ENCODE results near the gene LPAR3.

GRCh38 chr1:84918726-84919336, 25.8 kb upstream of the LPAR3 start:
- TF ChIP-seq CTCF (conservative IDR thresholded peaks at IDR 0.05; ENCODE audit: low read depth, low read length) (no peak), EZH2 (IDR thresholded peaks at IDR 0.05; ENCODE audit: low read length, unreplicated experiment) (no peak)

All from PC-3 (cell line).